ENCODE results near the gene SYNE1. TPM values are rescaled to one million over a fixed set of nuclear protein-coding genes. Genes with fewer than 3 reads are reported as not detected.

SYNE1 gene
- total RNA-seq, 2 experiments from 2014 or later = 29.5 to 35.1 TPM

DNA sequence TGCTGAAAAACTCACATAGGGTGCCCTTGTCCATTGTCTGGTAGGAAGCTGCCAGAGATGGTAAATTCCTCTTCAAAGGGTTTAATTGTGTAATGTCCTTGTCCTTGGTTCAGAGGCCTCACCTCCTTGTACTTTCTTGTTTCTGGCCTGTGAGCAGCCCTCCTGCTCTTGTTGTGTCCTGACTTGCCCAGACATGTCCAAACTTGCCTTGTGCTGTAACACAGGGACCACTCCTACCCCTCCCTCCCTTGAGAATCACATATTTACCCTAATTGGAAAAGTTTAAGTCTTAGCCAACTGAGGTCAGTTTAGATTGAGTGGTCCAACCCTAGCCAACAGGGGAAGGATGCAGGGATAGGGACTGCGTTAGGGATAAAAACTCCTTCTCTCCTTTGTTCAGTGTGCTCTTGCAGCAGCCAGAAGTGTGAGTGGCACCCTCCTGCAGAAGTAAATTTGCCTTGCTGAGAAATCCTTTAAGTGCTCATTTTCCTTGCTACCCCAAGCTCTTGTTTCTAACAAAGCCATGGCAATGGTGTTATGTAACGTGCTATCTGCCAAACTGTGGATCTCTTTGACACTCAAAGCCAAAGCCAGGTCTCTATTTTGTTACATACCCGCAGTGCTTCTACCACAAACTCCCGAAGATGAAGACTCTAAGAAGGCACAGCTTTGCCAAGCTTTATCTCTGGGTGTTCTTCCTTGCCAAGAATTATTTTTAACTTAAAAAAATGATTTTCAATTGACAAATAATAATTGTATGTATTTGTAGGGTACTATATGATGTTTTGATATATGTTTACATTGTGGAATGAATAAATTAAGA lies 415.1 kb downstream of the SYNE1 start:
- CTCF ChIA-PET = interaction anchor here (1.2 to 1.8 kb wide), 2 partner anchors 12 to 16 kb away, joined by 4 to 5 read pairs; no protein-coding TSS in a partner anchor
- peak overlapping the region; percentile 66 for H3K27ac Mint-ChIP-seq

DNA sequence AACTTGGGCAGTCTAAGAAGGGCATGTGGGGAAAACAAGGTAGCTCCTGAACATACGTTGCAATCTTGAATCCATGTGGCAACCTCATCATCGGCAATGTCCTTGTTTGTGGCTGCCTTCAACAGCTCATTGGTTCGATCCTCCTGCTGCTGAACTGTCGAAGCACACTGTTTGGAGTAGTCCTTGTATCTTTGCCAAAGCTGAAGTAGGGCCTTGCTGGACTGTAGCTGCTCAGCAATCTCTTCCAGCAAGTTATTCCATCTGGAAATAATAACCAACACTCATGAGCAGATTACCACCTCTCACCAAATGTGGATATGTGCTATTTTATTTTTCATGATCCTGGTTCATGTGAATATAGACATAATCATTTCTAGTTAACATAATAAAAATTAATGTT lies 416.4 kb downstream of the SYNE1 start:
- Mint-ChIP-seq H3K4me3 (no peak overlapping the region), H3K27me3 (no peaks in the 10 kb centered on the region), H3K9me3 (peaks cover 10% of the 10 kb centered on the region), H3K4me1 (ENCODE audit: low read depth) (peaks cover 2% of the 10 kb centered on the region), H3K36me3 (ENCODE audit: low read depth) (peaks cover 59% of the 10 kb centered on the region), H3K27ac (no peak overlapping the region)
- intact Hi-C loops (cut with micrococcal nuclease) = no loop called here
- DNase-seq = no peak
- TF ChIP-seq, protein P1, sequence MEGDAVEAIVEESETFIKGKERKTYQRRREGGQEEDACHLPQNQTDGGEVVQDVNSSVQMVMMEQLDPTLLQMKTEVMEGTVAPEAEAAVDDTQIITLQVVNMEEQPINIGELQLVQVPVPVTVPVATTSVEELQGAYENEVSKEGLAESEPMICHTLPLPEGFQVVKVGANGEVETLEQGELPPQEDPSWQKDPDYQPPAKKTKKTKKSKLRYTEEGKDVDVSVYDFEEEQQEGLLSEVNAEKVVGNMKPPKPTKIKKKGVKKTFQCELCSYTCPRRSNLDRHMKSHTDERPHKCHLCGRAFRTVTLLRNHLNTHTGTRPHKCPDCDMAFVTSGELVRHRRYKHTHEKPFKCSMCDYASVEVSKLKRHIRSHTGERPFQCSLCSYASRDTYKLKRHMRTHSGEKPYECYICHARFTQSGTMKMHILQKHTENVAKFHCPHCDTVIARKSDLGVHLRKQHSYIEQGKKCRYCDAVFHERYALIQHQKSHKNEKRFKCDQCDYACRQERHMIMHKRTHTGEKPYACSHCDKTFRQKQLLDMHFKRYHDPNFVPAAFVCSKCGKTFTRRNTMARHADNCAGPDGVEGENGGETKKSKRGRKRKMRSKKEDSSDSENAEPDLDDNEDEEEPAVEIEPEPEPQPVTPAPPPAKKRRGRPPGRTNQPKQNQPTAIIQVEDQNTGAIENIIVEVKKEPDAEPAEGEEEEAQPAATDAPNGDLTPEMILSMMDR (IDR thresholded peaks at IDR 0.05) = no peak
- CTCF ChIA-PET = interaction anchor here (0.6 to 1.8 kb wide), 6 partner anchors 8 to 20 kb away, joined by 3 to 5 read pairs (median 3); no protein-coding TSS in a partner anchor
- no peak for ATAC-seq
- POLR2A ChIA-PET = no interaction called here

More for the DNA sequence above, 415.1 kb downstream of the SYNE1 start:
- Mint-ChIP-seq H3K4me3 (no peak overlapping the region), H3K4me1 (ENCODE audit: low read depth) (peaks cover 6% of the 10 kb centered on the region), H3K27me3 (no peaks in the 10 kb centered on the region), H3K9me3 (peaks cover 10% of the 10 kb centered on the region), H3K36me3 (ENCODE audit: low read depth) (peaks cover 56% of the 10 kb centered on the region)
- DNase-seq = no peak
- ATAC-seq = no peak
- TF ChIP-seq, protein P1 (IDR thresholded peaks at IDR 0.05) = no peak
- POLR2A ChIA-PET = no interaction called here
- intact Hi-C loops (cut with micrococcal nuclease) = no loop called here

DNA sequence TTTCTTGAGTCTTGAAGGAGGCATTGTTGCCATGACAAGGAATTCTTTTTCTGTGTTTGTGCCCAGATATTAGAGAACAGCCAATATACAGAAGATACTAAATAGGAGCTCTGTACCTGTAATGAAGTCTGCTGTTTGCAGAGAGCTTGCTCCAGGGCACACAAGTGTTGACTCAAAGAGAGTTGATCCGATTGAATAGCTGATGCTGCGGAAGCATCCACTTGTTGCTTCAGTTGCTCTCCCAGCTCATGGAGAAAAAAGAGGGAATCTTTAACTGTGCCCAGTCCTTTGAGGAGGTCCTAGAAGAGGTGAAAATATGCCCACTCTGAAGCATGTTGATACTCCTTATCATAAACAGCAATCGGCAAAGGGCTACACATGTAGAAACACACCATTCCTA lies 418.3 kb downstream of the SYNE1 start:
- H3K4me3 Mint-ChIP-seq = no peak overlapping the region
- CTCF ChIA-PET = interaction anchor here (0.8 to 2.0 kb wide), 2 partner anchors 9 to 15 kb away, joined by 3 to 9 read pairs; no protein-coding TSS in a partner anchor
- H3K27me3 Mint-ChIP-seq = no peaks in the 10 kb centered on the region
- H3K4me1 Mint-ChIP-seq (ENCODE audit: low read depth) = no peaks in the 10 kb centered on the region
- ATAC-seq = no peak
- POLR2A ChIA-PET = interaction anchor here (0.7 kb wide), 1 partner anchor 36 kb away, joined by 6 read pairs; no protein-coding TSS in a partner anchor
- TF ChIP-seq, protein P1 (IDR thresholded peaks at IDR 0.05) = no peak
- intact Hi-C loops (cut with micrococcal nuclease) = no loop called here
- no peak overlapping the region for H3K27ac Mint-ChIP-seq
- H3K36me3 Mint-ChIP-seq (ENCODE audit: low read depth) = peaks cover 54% of the 10 kb centered on the region
- H3K9me3 Mint-ChIP-seq = peaks cover 10% of the 10 kb centered on the region
- DNase-seq = no peak

DNA sequence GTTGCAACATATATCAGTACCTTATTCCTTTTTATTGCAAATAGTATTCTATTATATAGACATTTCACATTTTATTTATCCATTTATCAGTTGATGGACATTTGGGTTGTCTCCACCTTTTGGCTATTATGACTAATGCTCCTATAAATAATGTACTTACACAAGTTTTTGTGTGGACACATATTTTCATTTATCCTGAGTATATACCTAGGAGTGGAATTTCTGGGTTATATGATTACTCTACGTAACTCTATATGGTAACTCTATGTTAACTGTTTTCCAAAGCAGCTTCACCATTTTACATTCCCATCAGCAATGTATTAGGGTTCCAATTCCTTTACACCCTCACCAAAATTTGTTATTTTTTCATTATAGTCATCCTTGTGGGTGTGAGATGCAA lies 424.7 kb downstream of the SYNE1 start:
- intact Hi-C loops (cut with micrococcal nuclease) = no loop called here
- ATAC-seq (no peak), DNase-seq (no peak)
- no peaks in the 10 kb centered on the region for H3K27me3 Mint-ChIP-seq
- POLR2A ChIA-PET = no interaction called here
- no peaks in the 10 kb centered on the region for H3K4me1 Mint-ChIP-seq (ENCODE audit: low read depth)
- H3K27ac Mint-ChIP-seq = no peak overlapping the region
- TF ChIP-seq, protein P1 (IDR thresholded peaks at IDR 0.05) = no peak
- H3K4me3 Mint-ChIP-seq = no peak overlapping the region
- no peaks in the 10 kb centered on the region for H3K9me3 Mint-ChIP-seq
- CTCF ChIA-PET = interaction anchor here (1.6 kb wide), 1 partner anchor 55 kb away, joined by 4 read pairs; no protein-coding TSS in a partner anchor
- peaks cover 10% of the 10 kb centered on the region for H3K36me3 Mint-ChIP-seq (ENCODE audit: low read depth)

DNA sequence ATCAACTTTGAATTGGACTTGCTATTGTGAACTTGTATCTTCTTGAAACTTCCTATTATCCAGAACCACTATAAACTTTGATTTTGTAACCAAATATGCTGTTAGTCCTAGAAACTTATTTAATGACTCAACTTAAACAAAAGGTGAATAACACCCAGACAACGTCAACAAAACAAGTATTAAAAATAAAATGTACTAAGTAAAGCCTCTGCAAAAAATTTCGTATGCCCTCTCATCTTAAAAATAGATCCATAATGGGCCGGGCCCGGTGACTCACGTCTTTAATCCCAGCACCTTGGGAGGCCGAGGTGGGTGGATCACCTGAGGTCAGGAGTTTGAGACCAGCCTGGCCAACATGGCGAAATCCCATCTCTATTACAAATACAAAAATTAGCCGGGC lies 428.0 kb downstream of the SYNE1 start:
- POLR2A ChIA-PET = no interaction called here
- DNase-seq = no peak
- H3K4me1 Mint-ChIP-seq (ENCODE audit: low read depth) = no peaks in the 10 kb centered on the region
- ATAC-seq = no peak
- TF ChIP-seq, protein P1 (IDR thresholded peaks at IDR 0.05) = no peak
- peaks cover 14% of the 10 kb centered on the region for H3K36me3 Mint-ChIP-seq (ENCODE audit: low read depth)
- H3K27ac Mint-ChIP-seq = no peak overlapping the region
- intact Hi-C loops (cut with micrococcal nuclease) = no loop called here
- H3K27me3 Mint-ChIP-seq = no peaks in the 10 kb centered on the region
- no peak overlapping the region for H3K4me3 Mint-ChIP-seq
- no peaks in the 10 kb centered on the region for H3K9me3 Mint-ChIP-seq
- CTCF ChIA-PET = interaction anchor here (0.8 kb wide), 1 partner anchor 12 kb away, joined by 3 read pairs; no protein-coding TSS in a partner anchor

Data from activated CD8-positive, alpha-beta T cell treated with anti-CD3 and anti-CD28 coated beads for 36 hours (primary cell).